ENCODE data around the gene DAZ4.
"Not testable (repeated sequence)": the region's sequence is repeated elsewhere in the genome, so short reads cannot be mapped to it uniquely, and the experiment has no call there.

The DAZ4 gene

GRCh38 chrY:24833619-24834018 lies at the start of gene DAZ4:
Gene DAZ4 (plus strand): TSS chrY:24833919. CDS start chrY:24834127, 208 bp downstream.
- not testable (repeated sequence) for DNase-seq (ENCODE audit: low read depth in 2 of 2)

- DNase-seq (ENCODE audit: low read depth in 2 of 2) = not testable (repeated sequence)
These were observed 20.4 kb upstream of the DAZ4 start, which contains the start of gene DAZ3 for GRCh38 chrY:24813293-24813692. Gene DAZ3 (minus strand): TSS chrY:24813393. CDS start chrY:24813185, 208 bp downstream.

DNA sequence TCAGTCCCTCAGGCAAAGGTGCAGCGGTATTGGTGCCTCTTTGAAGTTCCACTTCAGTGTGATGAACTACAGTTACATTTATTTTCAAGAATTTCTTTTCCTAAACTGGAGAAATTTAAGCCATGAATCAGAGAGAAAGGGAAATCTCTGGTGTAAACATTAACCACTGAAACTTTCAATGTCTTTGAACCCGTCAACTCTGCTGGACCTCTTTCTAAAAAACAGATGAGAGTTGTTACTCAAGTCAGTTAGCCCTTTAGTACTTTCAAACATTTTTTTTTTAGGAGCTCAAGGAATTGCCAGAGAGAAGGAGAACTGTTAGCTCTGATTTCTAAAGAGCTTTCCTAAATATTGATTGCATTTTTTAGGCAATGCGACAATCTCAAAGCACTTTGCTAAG lies 11.9 kb upstream of the DAZ4 start:
- not testable (repeated sequence) for DNase-seq (ENCODE audit: low read depth in 2 of 2)

DNA sequence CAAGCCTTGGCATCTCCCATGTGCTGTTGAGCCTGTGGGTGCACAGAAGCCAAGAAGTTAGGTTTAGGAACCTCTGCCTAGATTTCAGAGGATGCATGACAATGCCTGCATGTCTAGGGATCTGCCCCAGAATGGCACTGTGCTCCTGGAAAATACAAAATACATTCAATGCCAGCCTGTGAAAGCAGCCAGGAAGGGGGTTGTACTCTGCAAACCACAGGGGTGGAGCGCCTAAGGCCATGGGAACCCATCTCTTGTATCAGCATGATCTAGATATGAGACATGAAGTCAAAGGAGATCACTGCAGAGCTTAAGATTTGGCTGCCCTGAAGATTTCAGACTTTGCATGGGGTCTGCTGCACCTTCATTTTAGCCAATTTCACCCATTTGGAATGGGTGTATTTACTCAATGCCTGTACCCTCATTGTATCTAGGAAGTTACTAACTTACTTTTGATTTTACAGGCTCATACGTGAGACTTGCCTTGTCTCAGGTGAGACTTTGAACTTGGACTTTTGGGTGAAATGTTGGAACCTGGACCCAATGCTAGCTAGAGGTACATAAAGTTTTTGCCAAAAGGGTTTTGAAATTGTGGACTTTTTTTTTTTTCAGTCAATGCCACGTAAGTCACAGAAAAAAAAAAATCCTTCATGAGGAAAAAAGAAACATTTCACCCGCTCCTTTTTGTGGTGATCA lies 9.4 kb upstream of the DAZ4 start:
- DNase-seq (ENCODE audit: low read depth in 2 of 2) = not testable (repeated sequence)

DNA sequence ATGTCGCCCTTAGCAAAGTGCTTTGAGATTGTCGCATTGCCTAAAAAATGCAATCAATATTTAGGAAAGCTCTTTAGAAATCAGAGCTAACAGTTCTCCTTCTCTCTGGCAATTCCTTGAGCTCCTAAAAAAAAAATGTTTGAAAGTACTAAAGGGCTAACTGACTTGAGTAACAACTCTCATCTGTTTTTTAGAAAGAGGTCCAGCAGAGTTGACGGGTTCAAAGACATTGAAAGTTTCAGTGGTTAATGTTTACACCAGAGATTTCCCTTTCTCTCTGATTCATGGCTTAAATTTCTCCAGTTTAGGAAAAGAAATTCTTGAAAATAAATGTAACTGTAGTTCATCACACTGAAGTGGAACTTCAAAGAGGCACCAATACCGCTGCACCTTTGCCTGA lies 8.7 kb upstream of the DAZ4 start:
- DNase-seq (ENCODE audit: low read depth in 2 of 2) = not testable (repeated sequence)
